K562 (cell line): Measurements from ENCODE around the gene NAA80. TPM values are rescaled to one million over a fixed set of nuclear protein-coding genes. Genes with fewer than 3 reads are reported as not detected.

ENCODE experiments used
- ATAC-seq: fragments of 200-7000 bp; cut with Tn5 transposase; 3 replicates; pipeline ENCODE4 v1.9.1; 2020; ENCODE audit warnings: moderate library complexity
- BruUV-seq: library from RNA; stranded (reverse); fragments of 400-500 nt; replicated peaks from 2 replicates; lab custom pipeline; 2021; lab: Mats Ljungman, UMichigan
- CTCF ChIA-PET: fragments of 300-600 bp; formaldehyde crosslinking; extraction: SDS; loops from one replicate; lab custom pipeline; 2021; ENCODE audit warnings: low intra/inter-chr PET ratio; lab: Yijun Ruan, JAX
- POLR2A ChIA-PET: fragments of 300-600, 350-650 bp; sonication (Branson Sonifier 250); formaldehyde crosslinking; extraction: SDS; loops from one replicate; lab custom pipeline; 2021; ENCODE audit warnings: antibody characterized with exemption, inconsistent platforms; lab: Yijun Ruan, JAX
- DNase-seq, 4 experiments: peaks; one replicate each; pipeline versions ENCODE4 v3.0.0 to v3.0.0-alpha.2; 2011 to 2018; ENCODE audit warnings: low spot score in 3 of 4, mixed read lengths in 3 of 4; ENCODE audit errors: extremely low read depth in 1 of 4
- FAIRE-seq: peaks from 2 replicates; lab custom pipeline; 2011; peaks lifted over from hg19 to GRCh38; lab: Jason Lieb, UNC
- H2AFZ ChIP-seq: 2 replicates; pipeline ENCODE4 v1.6.0; 2011; ENCODE audit warnings: low read depth, low read length, control low read depth, inconsistent platforms
- H3K27ac ChIP-seq: fragments of 200-600 bp; 3 replicates; pipeline ENCODE4 v1.8.0; 2011; ENCODE audit warnings: low read depth, mild to moderate bottlenecking, control low read depth, inconsistent platforms, low read length, moderate library complexity, mixed read lengths; ENCODE audit errors: extremely low read depth
- H3K27me3 ChIP-seq, 2 experiments: fragments of 300-600 bp in 1 of 2; 2 replicates in 1 of 2; 3 replicates in 1 of 2; pipeline versions ENCODE4 v1.6.0 to v1.8.0; 2011; ENCODE audit warnings: inconsistent platforms in 2 of 2, low read length in 2 of 2, mild to moderate bottlenecking in 1 of 2, mixed read lengths in 1 of 2, moderate library complexity in 1 of 2; ENCODE audit not compliant: control insufficient read depth in 2 of 2, insufficient read depth in 2 of 2
- H3K36me3 ChIP-seq: fragments of 300-600 bp; 3 replicates; pipeline ENCODE4 v1.8.0; 2011; ENCODE audit warnings: mild to moderate bottlenecking, low read length, inconsistent platforms; ENCODE audit not compliant: control insufficient read depth, insufficient read depth
- H3K4me1 ChIP-seq, 2 experiments: fragments of 200-600 bp in 1 of 2; replicated peaks in 1 of 2; 2 replicates in 1 of 2; 3 replicates in 1 of 2; pipeline versions ENCODE4 v1.5.1 to v1.8.0; 2011; ENCODE audit warnings: inconsistent platforms in 2 of 2, low read length in 2 of 2, mild to moderate bottlenecking in 1 of 2, mixed read lengths in 1 of 2, moderate library complexity in 1 of 2; ENCODE audit not compliant: control insufficient read depth in 2 of 2, insufficient read depth in 2 of 2
- H3K4me2 ChIP-seq: 2 replicates; pipeline ENCODE4 v1.6.1; 2011; ENCODE audit warnings: low read length, control low read depth, inconsistent platforms, mixed read lengths; ENCODE audit not compliant: insufficient read depth
- H3K4me3 ChIP-seq: fragments of 200-600 bp; sonication (generic), shearing (Covaris generic); 2 replicates; pipeline ENCODE4 v1.5.1; 2016; ENCODE audit warnings: control low read depth, inconsistent platforms
- H3K79me2 ChIP-seq: fragments of 200-600 bp; 3 replicates; pipeline ENCODE4 v1.8.0; 2011; ENCODE audit warnings: low read length, inconsistent platforms; ENCODE audit not compliant: control insufficient read depth, insufficient read depth
- H3K9ac ChIP-seq, 2 experiments: 2 replicates each; pipeline versions ENCODE4 v1.6.0 to v1.6.1; 2011; ENCODE audit warnings: low read depth in 2 of 2, low read length in 2 of 2, control low read depth in 1 of 2, inconsistent platforms in 1 of 2, mild to moderate bottlenecking in 1 of 2, mixed read lengths in 1 of 2; ENCODE audit not compliant: insufficient read depth in 1 of 2
- H3K9me1 ChIP-seq: one replicate; pipeline ENCODE4 v1.6.0; 2011; ENCODE audit warnings: inconsistent platforms, mild to moderate bottlenecking, low read length, moderate library complexity; ENCODE audit not compliant: control insufficient read depth, insufficient read depth
- H3K9me3 ChIP-seq: replicated peaks from 2 replicates; pipeline ENCODE4 v1.5.1; 2011; ENCODE audit warnings: low read depth, low read length, inconsistent platforms; ENCODE audit not compliant: control insufficient read depth, insufficient read depth
- H4K20me1 ChIP-seq: replicated peaks from 2 replicates; pipeline ENCODE4 v1.6.1; 2011; ENCODE audit warnings: low read length, inconsistent platforms, mixed read lengths; ENCODE audit not compliant: control insufficient read depth, insufficient read depth
- CCAR2 ChIP-seq: fragments of 200-400 bp; formaldehyde crosslinking; IDR thresholded peaks from 2 replicates; pipeline ENCODE4 v1.6.1; 2017; ENCODE audit warnings: mild to moderate bottlenecking, low read depth, low read length
- CHD4 ChIP-seq: fragments of 200-600 bp; sonication (generic); IDR thresholded peaks from 3 replicates; pipeline ENCODE4 v1.6.1; 2012; ENCODE audit warnings: low read depth, mild to moderate bottlenecking, mixed read lengths, low read length, inconsistent platforms; ENCODE audit not compliant: insufficient read depth, insufficient replicate concordance, poor library complexity, severe bottlenecking
- FOXJ3 ChIP-seq: sonication (generic); formaldehyde crosslinking; IDR thresholded peaks from 2 replicates; pipeline ENCODE4 v1.4.0; 2020; ENCODE audit warnings: mild to moderate bottlenecking, missing genetic modification reagents
- GABPB2 ChIP-seq: fragments of 250-450 bp; sonication (Bioruptor Pico); conservative IDR thresholded peaks from 2 replicates; pipeline ENCODE4 v1.5.1; 2021; ENCODE audit warnings: mild to moderate bottlenecking
- HDAC3 ChIP-seq: fragments of 450-650 bp; IDR thresholded peaks from 2 replicates; pipeline ENCODE4 v1.6.1; 2018; ENCODE audit warnings: borderline replicate concordance, mild to moderate bottlenecking, moderate library complexity; ENCODE audit not compliant: partially characterized antibody
- MAFK ChIP-seq: IDR thresholded peaks from 2 replicates; pipeline ENCODE4 v1.6.1; 2011; ENCODE audit warnings: low read length, improper control_type of control experiment
- NCOA4 ChIP-seq: fragments of 450-650 bp; IDR thresholded peaks from 2 replicates; pipeline ENCODE4 v1.6.1; 2018; ENCODE audit warnings: mild to moderate bottlenecking; ENCODE audit not compliant: partially characterized antibody
- POLR3A ChIP-seq: IDR thresholded peaks from 2 replicates; pipeline ENCODE4 v1.6.1; 2011; ENCODE audit warnings: borderline replicate concordance, mild to moderate bottlenecking, moderate library complexity; ENCODE audit not compliant: insufficient read length, insufficient read depth; ENCODE audit errors: extremely low read depth
- STAT5B ChIP-seq: fragments of 250-450 bp; sonication (Bioruptor Pico); IDR thresholded peaks from 2 replicates; pipeline ENCODE4 v1.8.0; 2021; ENCODE audit warnings: mild to moderate bottlenecking, inconsistent platforms
- TAF9B ChIP-seq: fragments of 450-650 bp; IDR thresholded peaks from 2 replicates; pipeline ENCODE4 v1.6.1; 2018; ENCODE audit warnings: mild to moderate bottlenecking; ENCODE audit not compliant: partially characterized antibody
- TCF7 ChIP-seq: sonication (generic); IDR thresholded peaks from 2 replicates; pipeline ENCODE4 v1.6.1; 2016; ENCODE audit warnings: antibody characterized with exemption, borderline replicate concordance
- XRCC4 ChIP-seq: IDR thresholded peaks from one replicate; pipeline ENCODE4 v1.6.1; 2011; ENCODE audit not compliant: insufficient read depth, insufficient read length; ENCODE audit errors: extremely low read depth
- ZBTB17 ChIP-seq: fragments of 450-650 bp; formaldehyde crosslinking; IDR thresholded peaks from 2 replicates; pipeline ENCODE4 v1.4.0; 2020; ENCODE audit warnings: mild to moderate bottlenecking
- ZNF175 ChIP-seq: fragments of 200-800 bp; sonication (Bioruptor generic); IDR thresholded peaks from 2 replicates; pipeline ENCODE4 v1.6.1; 2016; ENCODE audit warnings: low read depth, mild to moderate bottlenecking, missing genetic modification characterization, missing compliant biosample characterization
- ZNF239 ChIP-seq: fragments of 250-450 bp; sonication (Bioruptor Pico); IDR thresholded peaks from 2 replicates; pipeline ENCODE4 v1.4.0; 2020; ENCODE audit warnings: mild to moderate bottlenecking
- ZNF384 ChIP-seq: IDR thresholded peaks from 2 replicates; pipeline ENCODE4 v1.6.1; 2012; ENCODE audit warnings: low read depth, low read length, improper control_type of control experiment
- ZNF764 ChIP-seq: fragments of 250-450 bp; sonication (Bioruptor Pico); IDR thresholded peaks from 2 replicates; pipeline ENCODE4 v1.4.0; 2020; ENCODE audit warnings: low read depth, mild to moderate bottlenecking, moderate library complexity
- WGBS: fragments of 100-300 bp; shearing (Covaris generic); methylation state at CpG from one replicate; pipeline ENCODE4 v1.1.6; 2016; ENCODE audit warnings: low coverage, mixed read lengths; ENCODE audit not compliant: insufficient coverage; ENCODE audit errors: missing lambda C conversion rate; 5-methylcytosine and 5-hydroxymethylcytosine counted together
- in situ Hi-C: fragments of 300-500 bp; cut with MboI; formaldehyde crosslinking; loops from 4 replicates; pipeline ENCODE4 v1.15.0; 2018; ENCODE audit warnings: inconsistent platforms, mixed read lengths
- intact Hi-C: fragments of 100-400 bp; cut with micrococcal nuclease; formaldehyde crosslinking; loops from 2 replicates; pipeline ENCODE4 v1.14.2; 2022
- polyA plus RNA-seq, 8 experiments: library from polyadenylated mRNA; depleted of rRNA in 4 of 8; stranded (reverse) in 5 of 8; unstranded in 3 of 8; fragments of >200 nt; fragmentation: Nextera tagmentation in 2 of 8; fragmentation: Illumina TruSeq in 1 of 8; extraction: Ambion mirVana in 2 of 8; extraction: Trizol in 1 of 8; gene quantifications; 2 replicates each; pipeline versions ENCODE4 v1.2.1 to v1.2.3, GENCODE V29; 2011 to 2014; ENCODE audit warnings: inconsistent platforms in 1 of 8, missing spikeins in 1 of 8
- total RNA-seq, 7 experiments: library from RNA; depleted of rRNA in 6 of 7; stranded (reverse); fragments of >200 nt in 6 of 7; fragmentation: Illumina TruSeq in 2 of 7; extraction: Trizol in 2 of 7; gene quantifications; 2 replicates each; pipeline versions ENCODE4 v1.2.1 to v1.2.3, GENCODE V29; 2011 to 2021; ENCODE audit warnings: low replicate concordance in 1 of 7
- TF ChIP-seq, protein P1 (sequence below): fragments of 450-650 bp; formaldehyde crosslinking; IDR thresholded peaks from 2 replicates; pipeline ENCODE4 v1.4.0; 2022; ENCODE audit warnings: missing genetic modification characterization
- TF ChIP-seq, protein P2 (sequence below): fragments of 450-650 bp; IDR thresholded peaks from 2 replicates; pipeline ENCODE4 v1.6.1; 2014; ENCODE audit warnings: low read depth, mild to moderate bottlenecking, moderate library complexity, borderline replicate concordance
- TF ChIP-seq, protein P3 (sequence below): sonication (generic); formaldehyde crosslinking; IDR thresholded peaks from 2 replicates; pipeline ENCODE4 v1.8.0; 2023; ENCODE audit warnings: mild to moderate bottlenecking, missing genetic modification reagents

Gene NAA80
- total and polyA plus RNA-seq, 9 of the 15 experiments (the other 6 are each of a cell fraction or from before 2014, with no cell fraction given): 0.82 to 24.0 (median 8.6) TPM

DNA sequence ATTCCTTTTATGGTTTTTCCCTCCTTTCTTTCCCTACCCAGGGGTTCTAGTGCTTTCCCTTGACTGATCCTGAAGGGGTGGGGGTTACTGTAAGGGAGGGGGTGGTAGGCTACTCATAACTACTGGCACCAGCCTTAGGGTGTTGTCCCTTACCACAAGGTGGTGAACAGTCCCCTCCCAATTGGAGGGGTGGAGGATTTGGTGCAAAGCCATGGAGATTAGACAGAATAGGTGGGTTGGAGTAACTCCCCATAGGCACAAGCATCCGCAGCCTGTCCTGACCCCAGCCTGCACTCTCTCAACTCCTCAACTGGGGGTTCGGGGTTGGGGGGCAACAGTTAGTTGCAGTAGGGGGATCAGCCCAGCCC lies 25.9 kb upstream of the NAA80 start:
- Histone ChIP-seq H3K4me1 (peaks cover 21 to 47% of the 10 kb centered on the region in 2 experiments; a peak in 4 of 5 replicates), H3K9me3 (no peaks in the 10 kb centered on the region), H3K27me3 (no peaks in the 10 kb centered on the region), H3K4me3 (no peak overlapping the region), H4K20me1 (no peaks in the 10 kb centered on the region), H3K27ac (no peak overlapping the region), H3K36me3 (peaks cover 35% of the 10 kb centered on the region; the same call in 1 of the 3 replicates), H2AFZ (no peak overlapping the region), H3K4me2 (no peak overlapping the region), H3K9ac (no peak overlapping the region), H3K79me2 (peaks cover 22% of the 10 kb centered on the region), H3K9me1 (no peaks in the 10 kb centered on the region)
- POLR2A ChIA-PET: no interaction called here
- no peak for FAIRE-seq
- in situ Hi-C loops: no loop called here
- no CpG with 5 or more reads among the region's 2 CpGs for WGBS
- no peak for TF ChIP-seq HDAC3
- TF ChIP-seq POLR3A: no peak
- TF ChIP-seq ZNF764 (CRISPR knock-in tag): no peak
- TF ChIP-seq, protein P1, sequence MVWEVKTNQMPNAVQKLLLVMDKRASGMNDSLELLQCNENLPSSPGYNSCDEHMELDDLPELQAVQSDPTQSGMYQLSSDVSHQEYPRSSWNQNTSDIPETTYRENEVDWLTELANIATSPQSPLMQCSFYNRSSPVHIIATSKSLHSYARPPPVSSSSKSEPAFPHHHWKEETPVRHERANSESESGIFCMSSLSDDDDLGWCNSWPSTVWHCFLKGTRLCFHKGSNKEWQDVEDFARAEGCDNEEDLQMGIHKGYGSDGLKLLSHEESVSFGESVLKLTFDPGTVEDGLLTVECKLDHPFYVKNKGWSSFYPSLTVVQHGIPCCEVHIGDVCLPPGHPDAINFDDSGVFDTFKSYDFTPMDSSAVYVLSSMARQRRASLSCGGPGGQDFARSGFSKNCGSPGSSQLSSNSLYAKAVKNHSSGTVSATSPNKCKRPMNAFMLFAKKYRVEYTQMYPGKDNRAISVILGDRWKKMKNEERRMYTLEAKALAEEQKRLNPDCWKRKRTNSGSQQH: no peak
- TF ChIP-seq CHD4: no peak
- no peak for TF ChIP-seq TCF7
- no peak for TF ChIP-seq CCAR2
- no peak for TF ChIP-seq GABPB2
- TF ChIP-seq TAF9B: no peak
- TF ChIP-seq NCOA4: no peak
- TF ChIP-seq ZNF175: no peak
- TF ChIP-seq, protein P2, sequence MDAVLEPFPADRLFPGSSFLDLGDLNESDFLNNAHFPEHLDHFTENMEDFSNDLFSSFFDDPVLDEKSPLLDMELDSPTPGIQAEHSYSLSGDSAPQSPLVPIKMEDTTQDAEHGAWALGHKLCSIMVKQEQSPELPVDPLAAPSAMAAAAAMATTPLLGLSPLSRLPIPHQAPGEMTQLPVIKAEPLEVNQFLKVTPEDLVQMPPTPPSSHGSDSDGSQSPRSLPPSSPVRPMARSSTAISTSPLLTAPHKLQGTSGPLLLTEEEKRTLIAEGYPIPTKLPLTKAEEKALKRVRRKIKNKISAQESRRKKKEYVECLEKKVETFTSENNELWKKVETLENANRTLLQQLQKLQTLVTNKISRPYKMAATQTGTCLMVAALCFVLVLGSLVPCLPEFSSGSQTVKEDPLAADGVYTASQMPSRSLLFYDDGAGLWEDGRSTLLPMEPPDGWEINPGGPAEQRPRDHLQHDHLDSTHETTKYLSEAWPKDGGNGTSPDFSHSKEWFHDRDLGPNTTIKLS: no peak
- TF ChIP-seq ZBTB17 (CRISPR knock-in tag): no peak
- no peak for TF ChIP-seq ZNF239 (CRISPR knock-in tag)
- TF ChIP-seq STAT5B: no peak
- TF ChIP-seq FOXJ3: no peak
- no peak for TF ChIP-seq ZNF384
- no peak for TF ChIP-seq MAFK
- no peak for TF ChIP-seq XRCC4
- TF ChIP-seq, protein P3, sequence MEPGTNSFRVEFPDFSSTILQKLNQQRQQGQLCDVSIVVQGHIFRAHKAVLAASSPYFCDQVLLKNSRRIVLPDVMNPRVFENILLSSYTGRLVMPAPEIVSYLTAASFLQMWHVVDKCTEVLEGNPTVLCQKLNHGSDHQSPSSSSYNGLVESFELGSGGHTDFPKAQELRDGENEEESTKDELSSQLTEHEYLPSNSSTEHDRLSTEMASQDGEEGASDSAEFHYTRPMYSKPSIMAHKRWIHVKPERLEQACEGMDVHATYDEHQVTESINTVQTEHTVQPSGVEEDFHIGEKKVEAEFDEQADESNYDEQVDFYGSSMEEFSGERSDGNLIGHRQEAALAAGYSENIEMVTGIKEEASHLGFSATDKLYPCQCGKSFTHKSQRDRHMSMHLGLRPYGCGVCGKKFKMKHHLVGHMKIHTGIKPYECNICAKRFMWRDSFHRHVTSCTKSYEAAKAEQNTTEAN: no peak
- intact Hi-C loops: loop anchor here (2.0 kb wide), 1 partner anchor 136 kb away; no protein-coding TSS in a partner anchor
- no peak for ATAC-seq
- BruUV-seq: no TSS peak
- CTCF ChIA-PET: interaction anchor here (1.4 to 2.1 kb wide), 2 partner anchors 51 to 98 kb away, joined by 6 read pairs; no protein-coding TSS in a partner anchor
- no peak for DNase-seq
